GM21619 (cell line): ENCODE data around the gene IREB2.
A peak's percentile ranks its signal among the peaks of the same experiment; 100 is the strongest.
"Not testable (repeated sequence)": the region's sequence is repeated elsewhere in the genome, so short reads cannot be mapped to it uniquely, and the experiment has no call there.

Experiments used
- ATAC-seq: cut with Tn5 transposase; IDR thresholded peaks from one replicate; pipeline ENCODE4 v1.9.1; 2021; ENCODE audit not compliant: unreplicated experiment

The IREB2 gene

GRCh38 chr15:78461171-78461888, 23.3 kb downstream of the IREB2 start:
- ATAC-seq = no peak

GRCh38 chr15:78469031-78469430, 31.0 kb downstream of the IREB2 start:
- ATAC-seq = no peak

- ATAC-seq = no peak
Observed at GRCh38 chr15:78477295-78477694, 39.3 kb downstream of the IREB2 start.

- no peak for ATAC-seq
Observed at GRCh38 chr15:78479650-78480049, 41.6 kb downstream of the IREB2 start.

GRCh38 chr15:78481917-78482316, 43.9 kb downstream of the IREB2 start:
- no peak for ATAC-seq

- ATAC-seq = no peak
Observed at GRCh38 chr15:78492872-78493271, 54.9 kb downstream of the IREB2 start.

- no peak for ATAC-seq
Observed at GRCh38 chr15:78501857-78502256, 63.8 kb downstream of the IREB2 start.

GRCh38 chr15:78502641-78503040, 64.6 kb downstream of the IREB2 start:
- no peak for ATAC-seq

GRCh38 chr15:78506971-78507830, 69.2 kb downstream of the IREB2 start, which contains the start of gene HYKK:
HYKK (plus strand) TSS chr15:78507577; CDS start chr15:78513089, 5,512 bp downstream.
- peak; percentile 91 for ATAC-seq

GRCh38 chr15:78507831-78508160, 69.8 kb downstream of the IREB2 start:
- peak; percentile 16 for ATAC-seq

GRCh38 chr15:78508272-78508671, 70.3 kb downstream of the IREB2 start:
- no peak for ATAC-seq

- no peak for ATAC-seq
Observed at GRCh38 chr15:78509726-78510312, 71.8 kb downstream of the IREB2 start.

GRCh38 chr15:78520035-78520434, 82.0 kb downstream of the IREB2 start:
- ATAC-seq = not testable (repeated sequence)

GRCh38 chr15:78524230-78524629, 86.2 kb downstream of the IREB2 start:
- ATAC-seq = no peak

GRCh38 chr15:78527325-78527724, 89.3 kb downstream of the IREB2 start:
- no peak for ATAC-seq

- no peak for ATAC-seq
Observed at GRCh38 chr15:78533331-78533730, 95.3 kb downstream of the IREB2 start.

- no peak for ATAC-seq
Observed at GRCh38 chr15:78536134-78536533, 98.1 kb downstream of the IREB2 start.

- ATAC-seq = no peak
Observed at GRCh38 chr15:78537266-78537905, 99.4 kb downstream of the IREB2 start.

- ATAC-seq = no peak
Observed at GRCh38 chr15:78538358-78538757, 100.3 kb downstream of the IREB2 start.

GRCh38 chr15:78539464-78540140, 101.6 kb downstream of the IREB2 start:
- not testable (repeated sequence) for ATAC-seq
